GM06990 (cell line): ENCODE data around the gene KCNAB1.
"Not testable (repeated sequence)": the region's sequence is repeated elsewhere in the genome, so short reads cannot be mapped to it uniquely, and the experiment has no call there.

Experiments
- DNase-seq: peaks from one replicate; pipeline ENCODE4 v3.0.0-alpha.2; 2011; ENCODE audit not compliant: insufficient read length; ENCODE audit errors: extremely low read depth
- H3K27me3 ChIP-seq: replicated peaks from 2 replicates; pipeline ENCODE4 v1.6.0; 2011; ENCODE audit warnings: low read length; ENCODE audit not compliant: control insufficient read depth, insufficient read depth
- H3K36me3 ChIP-seq: 2 replicates; pipeline ENCODE4 v1.5.1; 2011; ENCODE audit warnings: low read length; ENCODE audit not compliant: control insufficient read depth, insufficient read depth
- H3K4me3 ChIP-seq: replicated peaks from 2 replicates; pipeline ENCODE4 v1.5.1; 2011; ENCODE audit warnings: low read depth, mild to moderate bottlenecking, control low read depth, low read length
- TF ChIP-seq, protein P1 (sequence below): IDR thresholded peaks from 2 replicates; pipeline ENCODE4 v1.5.1; 2011; ENCODE audit warnings: low read length, control low read depth, mild to moderate bottlenecking, inconsistent platforms; ENCODE audit not compliant: insufficient read depth, poor library complexity, severe bottlenecking

KCNAB1 gene

DNA sequence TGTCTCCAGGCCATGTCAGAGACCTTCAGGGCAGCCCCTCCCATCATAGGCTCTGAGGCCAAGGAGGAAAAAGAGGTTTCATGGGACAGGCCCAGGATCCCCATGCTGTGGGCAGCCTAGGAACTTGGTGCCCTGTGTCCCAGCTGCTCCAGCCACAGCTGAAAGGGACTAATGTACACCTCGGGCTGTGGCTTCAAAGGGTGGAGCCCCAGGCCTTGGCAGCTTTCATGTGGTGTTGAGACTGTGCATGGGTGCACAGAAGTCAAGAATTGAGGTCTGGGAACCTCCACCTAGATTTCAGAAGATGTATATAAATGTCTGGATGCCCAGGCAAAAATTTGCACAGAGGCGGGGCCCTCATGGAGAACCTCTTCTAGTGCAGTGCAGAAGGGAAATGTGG is 441.2 kb downstream of the KCNAB1 start:
- Histone ChIP-seq H3K36me3 (no peaks in the 10 kb centered on the region), H3K4me3 (no peak overlapping the region), H3K27me3 (no peaks in the 10 kb centered on the region)
- DNase-seq = no peak
- TF ChIP-seq, protein P1, sequence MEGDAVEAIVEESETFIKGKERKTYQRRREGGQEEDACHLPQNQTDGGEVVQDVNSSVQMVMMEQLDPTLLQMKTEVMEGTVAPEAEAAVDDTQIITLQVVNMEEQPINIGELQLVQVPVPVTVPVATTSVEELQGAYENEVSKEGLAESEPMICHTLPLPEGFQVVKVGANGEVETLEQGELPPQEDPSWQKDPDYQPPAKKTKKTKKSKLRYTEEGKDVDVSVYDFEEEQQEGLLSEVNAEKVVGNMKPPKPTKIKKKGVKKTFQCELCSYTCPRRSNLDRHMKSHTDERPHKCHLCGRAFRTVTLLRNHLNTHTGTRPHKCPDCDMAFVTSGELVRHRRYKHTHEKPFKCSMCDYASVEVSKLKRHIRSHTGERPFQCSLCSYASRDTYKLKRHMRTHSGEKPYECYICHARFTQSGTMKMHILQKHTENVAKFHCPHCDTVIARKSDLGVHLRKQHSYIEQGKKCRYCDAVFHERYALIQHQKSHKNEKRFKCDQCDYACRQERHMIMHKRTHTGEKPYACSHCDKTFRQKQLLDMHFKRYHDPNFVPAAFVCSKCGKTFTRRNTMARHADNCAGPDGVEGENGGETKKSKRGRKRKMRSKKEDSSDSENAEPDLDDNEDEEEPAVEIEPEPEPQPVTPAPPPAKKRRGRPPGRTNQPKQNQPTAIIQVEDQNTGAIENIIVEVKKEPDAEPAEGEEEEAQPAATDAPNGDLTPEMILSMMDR = no peak

DNA sequence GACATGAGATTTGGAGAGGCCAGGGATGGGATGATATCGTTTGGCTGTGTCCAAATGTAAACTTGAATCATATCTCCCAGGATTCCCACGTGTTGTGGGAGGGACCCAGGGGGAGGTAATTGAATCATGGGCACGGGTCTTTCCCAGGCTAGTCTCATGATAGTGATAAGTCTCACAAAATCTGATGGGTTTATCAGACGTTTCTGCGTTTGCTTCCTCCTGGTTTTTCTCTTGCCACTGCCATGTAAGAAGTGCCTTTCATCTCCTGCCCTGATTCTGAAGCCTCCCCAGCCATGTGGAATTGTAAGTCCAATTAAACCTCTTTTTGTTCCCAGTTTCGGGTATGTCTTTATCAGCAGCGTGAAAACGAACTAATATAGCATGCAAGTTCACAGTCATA is 442.1 kb downstream of the KCNAB1 start:
- not testable (repeated sequence) for H3K4me3 ChIP-seq, H3K36me3 ChIP-seq, DNase-seq, H3K27me3 ChIP-seq

DNA sequence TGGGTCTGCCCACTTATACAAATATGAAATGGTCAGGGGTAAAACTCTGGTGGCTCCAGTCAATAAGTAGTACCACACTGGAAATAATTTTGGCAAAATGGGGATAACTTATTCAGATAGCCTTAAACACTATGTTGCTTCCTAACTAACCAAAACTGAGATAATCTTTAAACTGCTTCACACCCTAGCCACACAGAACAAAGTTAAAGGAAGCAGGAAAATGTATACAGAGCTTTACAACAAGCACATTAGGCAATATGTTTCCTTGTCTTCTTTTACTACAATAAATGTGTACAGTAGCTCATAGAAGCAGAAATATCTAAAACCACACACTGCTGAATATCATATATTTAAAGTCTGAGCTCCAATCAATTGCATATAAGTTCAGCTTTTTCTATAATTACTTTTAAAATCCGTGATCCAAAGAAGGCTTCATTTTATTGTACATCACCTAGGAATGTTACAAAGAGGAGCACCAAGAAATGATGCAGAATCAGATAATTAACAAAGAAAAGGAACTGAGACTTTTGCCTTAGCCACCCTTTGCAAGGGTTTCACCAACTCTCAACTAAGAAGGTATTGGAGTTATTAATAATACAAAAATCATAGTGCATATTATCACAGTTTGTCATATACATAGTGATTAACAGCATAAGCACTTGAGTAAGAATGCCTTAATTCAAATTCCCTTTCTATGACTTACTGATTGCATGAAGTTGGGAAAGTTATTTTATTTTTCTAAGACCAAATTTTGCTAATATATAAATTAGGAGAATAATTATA is 443.7 kb downstream of the KCNAB1 start:
- no peak overlapping the region for H3K4me3 ChIP-seq
- H3K27me3 ChIP-seq = no peaks in the 10 kb centered on the region
- H3K36me3 ChIP-seq = no peaks in the 10 kb centered on the region
- TF ChIP-seq, protein P1 = no peak
- DNase-seq = no peak

DNA sequence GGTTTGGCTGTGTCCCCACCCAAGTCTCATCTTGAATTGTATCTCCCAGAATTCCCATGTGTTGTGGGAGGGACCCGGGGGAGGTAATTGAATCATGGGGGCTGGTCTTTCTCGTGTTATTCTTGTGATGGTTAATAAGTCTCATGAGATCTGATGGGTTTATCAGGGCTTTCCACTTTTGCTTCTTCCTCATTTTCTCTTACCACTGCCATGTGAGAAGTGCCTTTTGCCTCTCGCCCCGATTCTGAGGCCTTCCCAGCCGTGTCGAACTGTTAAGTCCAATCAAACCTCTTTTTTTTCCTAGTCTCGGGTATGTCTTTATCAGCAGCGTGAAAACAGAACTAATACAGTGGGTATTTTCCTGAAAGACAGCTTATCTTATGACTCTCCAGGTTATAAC is 448.6 kb downstream of the KCNAB1 start:
- not testable (repeated sequence) for H3K27me3 ChIP-seq, H3K36me3 ChIP-seq, H3K4me3 ChIP-seq, DNase-seq

DNA sequence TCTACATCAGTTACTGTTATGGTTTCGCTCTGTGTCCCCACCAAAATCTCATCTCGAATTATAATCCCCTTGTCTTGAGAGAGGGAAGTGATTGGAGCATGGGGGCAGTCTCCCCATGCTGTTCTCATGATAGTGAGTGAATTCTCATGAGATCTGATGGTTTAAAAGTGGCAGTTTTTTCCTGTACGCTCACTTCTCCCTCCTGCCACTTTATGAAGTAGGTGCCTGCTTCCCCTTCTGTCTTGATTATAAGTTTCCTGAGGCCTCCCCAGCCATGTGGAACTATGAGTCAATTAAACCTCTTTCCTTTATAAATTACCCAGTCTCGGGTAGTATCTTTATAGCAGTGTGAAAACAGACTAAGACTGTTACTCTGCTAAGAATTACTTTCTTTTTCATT is 449.5 kb downstream of the KCNAB1 start:
- DNase-seq, H3K27me3 ChIP-seq, H3K4me3 ChIP-seq, H3K36me3 ChIP-seq: not testable (repeated sequence)

DNA sequence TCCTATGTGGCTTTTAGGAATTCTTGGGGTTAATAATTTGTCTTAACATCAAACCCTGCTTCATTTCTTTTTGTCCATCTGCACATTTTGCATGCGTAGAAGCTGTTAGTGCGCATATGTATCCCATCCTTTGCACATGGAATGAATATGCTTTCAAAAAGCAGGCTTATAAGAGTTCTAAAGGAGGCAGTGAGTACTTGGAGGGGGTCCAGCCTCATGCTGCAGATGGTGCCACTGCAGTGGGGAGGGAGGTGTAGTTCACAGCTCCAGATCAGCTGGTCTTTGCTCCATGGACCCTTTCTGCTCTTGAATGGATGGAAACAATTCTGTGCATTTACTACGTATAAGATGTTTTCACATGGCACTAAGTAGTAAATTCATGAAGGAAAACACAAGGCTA is 455.3 kb downstream of the KCNAB1 start:
- Histone ChIP-seq H3K36me3 (no peaks in the 10 kb centered on the region), H3K4me3 (no peak overlapping the region), H3K27me3 (no peaks in the 10 kb centered on the region)
- TF ChIP-seq, protein P1 = no peak
- DNase-seq = no peak

DNA sequence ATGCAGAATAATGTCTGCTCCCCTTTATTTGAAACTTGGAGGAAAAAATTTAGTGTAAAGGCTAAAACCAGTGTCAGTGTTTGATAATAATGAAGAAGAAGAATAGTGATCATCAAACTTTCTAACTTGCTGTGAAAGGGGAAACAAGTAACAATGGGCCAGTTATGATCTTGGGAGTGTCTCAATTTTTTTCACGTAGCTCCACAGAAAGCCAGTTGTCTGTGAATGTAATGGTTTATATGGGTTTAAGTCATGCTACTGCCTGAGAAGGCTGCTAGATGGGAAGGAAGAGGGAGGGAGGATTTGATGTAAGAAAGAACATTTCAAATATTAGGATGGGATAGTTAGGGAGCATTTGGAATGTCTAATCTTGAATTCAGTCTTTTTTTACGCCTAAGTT is 455.7 kb downstream of the KCNAB1 start:
- Histone ChIP-seq H3K36me3 (no peaks in the 10 kb centered on the region), H3K4me3 (no peak overlapping the region), H3K27me3 (no peaks in the 10 kb centered on the region)
- TF ChIP-seq, protein P1 = no peak
- DNase-seq = no peak
